Activated T-cell treated with anti-CD3 and anti-CD28 coated beads, Interleukin-2, amount 50 U/mL, for 48 hours (primary cell): ENCODE results near the gene CCDC85C.

ENCODE experiments used
- DNase-seq, 2 experiments: peaks; one replicate each; pipeline ENCODE4 v3.0.0-alpha.2; 2020

The CCDC85C gene

DNA sequence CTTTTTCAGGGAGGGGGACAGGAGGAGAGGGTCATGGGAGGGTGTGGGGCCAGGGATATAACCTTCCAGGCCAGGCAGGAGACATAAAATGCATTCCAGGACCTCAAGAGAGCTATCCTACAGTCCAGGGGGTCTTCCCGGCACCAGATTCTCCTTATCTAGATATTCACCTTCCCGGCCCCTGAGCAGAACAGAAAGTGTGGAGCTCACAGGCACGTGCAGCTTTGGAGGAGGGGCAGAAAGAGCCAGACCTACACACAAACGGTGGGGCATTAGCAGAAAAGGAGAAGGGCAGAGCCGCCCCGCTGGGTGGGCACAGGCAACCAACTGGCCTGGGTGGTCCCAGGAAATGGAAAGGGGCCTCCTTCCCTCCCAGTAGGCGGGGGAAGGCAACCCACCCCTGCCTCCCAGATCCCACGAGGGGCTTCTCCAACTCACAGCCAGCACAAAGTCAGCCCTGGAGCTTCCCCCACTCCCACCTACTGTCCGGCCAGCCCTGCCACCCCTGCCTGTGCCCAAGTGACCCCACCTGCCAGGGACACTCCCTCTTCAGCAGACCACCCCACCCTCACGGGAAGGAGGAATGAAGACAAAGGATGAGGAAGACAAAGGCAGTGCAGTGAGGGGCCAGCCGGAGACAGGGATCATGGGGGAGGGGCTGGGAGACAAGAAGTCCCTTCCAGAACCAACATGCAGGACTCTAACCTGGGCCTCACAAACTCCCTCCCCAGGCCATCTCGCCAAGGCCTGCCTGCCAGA is 33.3 kb downstream of the CCDC85C start:
- DNase-seq, result no peak

DNA sequence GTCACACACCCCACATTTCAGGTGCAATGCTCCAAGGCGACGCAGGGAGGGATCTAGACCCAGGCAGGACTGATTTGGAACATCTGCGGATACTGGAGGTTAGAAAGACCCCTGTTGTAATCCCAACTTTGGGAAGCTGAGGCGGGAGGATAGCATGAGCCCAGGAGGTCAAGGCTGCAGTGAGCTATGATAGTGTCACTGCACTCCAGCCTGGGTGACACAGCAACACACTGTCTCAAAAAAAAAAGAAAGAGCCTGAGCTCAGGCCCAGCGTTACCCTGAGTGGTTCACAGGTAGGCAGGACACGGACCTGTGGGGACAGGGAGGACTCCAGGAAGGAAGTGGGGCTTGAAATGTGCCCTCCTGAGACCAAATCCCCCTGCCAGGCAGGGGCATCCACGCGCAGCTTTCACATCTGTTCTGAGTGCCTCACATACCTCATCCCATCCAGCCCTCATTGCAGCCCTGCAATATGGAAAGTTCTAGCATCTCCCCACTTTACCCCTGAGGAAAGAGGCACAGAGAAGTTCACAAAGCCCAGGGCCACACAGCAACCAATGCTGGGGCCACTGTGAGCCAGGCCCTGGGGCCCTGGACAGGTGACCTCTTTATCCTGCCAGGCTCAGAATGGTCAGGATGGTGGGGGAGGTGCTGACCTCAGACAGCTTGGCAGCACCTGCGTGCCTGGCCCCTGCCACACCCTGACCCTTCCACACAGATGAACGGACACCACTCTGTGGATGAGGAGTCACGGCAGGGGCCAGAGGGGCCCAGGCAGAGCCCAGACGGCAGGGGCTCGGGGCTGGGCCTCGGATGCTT is 34.1 kb downstream of the CCDC85C start:
- no peak for DNase-seq

- no peak for DNase-seq
These were observed 35.1 kb downstream of the CCDC85C start for GRCh38 chr14:99568567-99569560.

GRCh38 chr14:99566390-99567354 is 37.3 kb downstream of the CCDC85C start:
- DNase-seq, result no peak

GRCh38 chr14:99566009-99566389 is 38.0 kb downstream of the CCDC85C start:
- no peak for DNase-seq

DNA sequence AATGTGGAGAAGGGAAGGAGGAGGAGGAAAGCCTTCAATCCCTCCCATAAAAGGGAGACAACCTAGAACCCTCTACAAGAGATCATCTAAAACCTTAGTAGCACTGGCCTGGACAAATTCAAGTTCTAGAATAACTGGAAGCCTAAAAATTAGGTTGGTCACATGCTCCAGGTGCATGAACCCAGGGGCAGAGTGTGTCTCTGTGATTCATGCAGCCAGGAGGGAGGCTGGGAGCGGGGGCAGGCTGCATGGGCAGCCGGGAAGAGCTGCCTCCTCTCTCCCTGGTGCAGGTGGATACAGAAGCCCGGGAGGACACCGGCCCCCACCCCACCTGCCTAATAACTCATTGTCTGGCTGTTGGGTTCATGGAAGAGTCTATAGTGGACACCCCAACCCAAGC is 38.6 kb downstream of the CCDC85C start:
- no peak for DNase-seq

DNA sequence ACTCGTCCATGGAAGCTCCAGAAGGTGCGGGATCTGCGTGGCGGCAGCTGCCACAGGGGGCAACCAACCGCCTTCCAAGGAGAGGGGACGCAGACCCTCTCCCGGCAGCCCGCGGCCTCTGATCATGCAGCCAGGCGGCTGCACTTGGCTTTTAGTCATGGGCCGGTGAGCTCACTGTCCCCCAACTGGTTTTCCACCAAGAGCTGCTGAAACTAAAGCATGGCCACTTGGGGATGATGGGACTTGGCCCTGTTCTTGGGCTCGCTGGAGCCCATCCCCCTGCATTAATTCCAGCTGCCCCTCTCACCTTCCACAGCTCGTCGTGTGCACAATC is 39.1 kb downstream of the CCDC85C start:
- DNase-seq, result no peak

GRCh38 chr14:99564256-99564925 is 39.6 kb downstream of the CCDC85C start:
- DNase-seq, result no peak

GRCh38 chr14:99563749-99564129 is 40.3 kb downstream of the CCDC85C start:
- DNase-seq, result no peak

GRCh38 chr14:99562856-99563748 is 40.9 kb downstream of the CCDC85C start:
- no peak for DNase-seq

DNA sequence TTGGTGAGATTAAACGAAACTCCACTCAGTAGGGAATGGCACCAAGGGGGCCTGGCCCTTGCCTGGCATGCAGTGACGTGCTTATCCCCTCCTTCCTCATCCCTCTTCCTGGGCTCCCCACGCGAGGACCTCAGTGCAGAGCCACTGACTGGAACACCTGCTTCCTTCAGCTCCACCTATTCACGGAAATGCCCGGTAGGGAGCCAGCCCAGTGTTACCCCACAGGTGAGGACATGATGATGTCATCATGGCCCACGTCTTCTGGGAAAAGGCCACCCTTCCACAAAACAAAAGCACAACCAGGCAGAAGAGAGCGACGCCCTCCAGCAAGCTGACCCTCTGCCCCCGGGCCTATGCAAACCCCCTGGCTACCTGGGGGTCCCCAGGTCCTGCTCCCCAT is 42.1 kb downstream of the CCDC85C start:
- DNase-seq, result no peak

DNA sequence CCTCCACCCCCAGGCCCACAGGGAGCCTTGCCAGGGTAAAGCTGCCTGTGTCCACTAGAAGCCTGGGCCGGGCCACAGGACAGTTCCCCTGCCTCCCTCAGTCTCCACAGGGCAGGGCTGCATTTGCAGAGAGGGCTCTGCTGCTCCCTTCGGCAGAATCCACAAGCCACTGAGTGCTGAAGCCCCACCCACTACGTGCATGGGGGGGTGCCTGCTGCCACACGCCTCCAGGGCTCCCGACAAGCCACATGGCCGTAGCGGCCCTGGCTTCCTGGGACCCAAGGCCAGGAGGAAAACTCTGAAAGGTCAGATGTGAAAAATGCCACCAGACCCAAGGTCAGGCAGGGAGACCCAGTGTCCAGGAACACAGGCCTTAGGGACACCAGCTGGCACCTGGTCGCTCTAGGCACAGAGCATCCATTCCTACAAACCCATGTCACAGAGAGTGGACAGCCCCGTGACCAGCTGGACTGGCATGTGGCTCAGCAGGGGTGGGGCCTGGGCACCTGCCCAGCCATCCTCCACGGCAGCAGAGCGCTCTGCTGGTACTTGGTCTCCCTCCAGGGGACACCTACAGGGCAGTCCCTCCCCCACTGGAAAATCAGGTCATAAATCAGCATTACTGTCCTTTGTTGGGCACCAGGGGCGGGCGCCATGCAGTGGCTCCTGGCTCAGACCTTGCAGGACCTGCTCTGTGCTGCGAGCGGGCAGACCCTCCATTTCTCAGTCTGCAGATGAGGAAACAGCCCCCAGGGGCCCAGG is 42.9 kb downstream of the CCDC85C start:
- no peak for DNase-seq

- no peak for DNase-seq
These were observed 43.6 kb downstream of the CCDC85C start for GRCh38 chr14:99560403-99560802.

- DNase-seq, result no peak
These were observed 44.6 kb downstream of the CCDC85C start for GRCh38 chr14:99559286-99559990.

GRCh38 chr14:99556134-99556791 is 47.7 kb downstream of the CCDC85C start:
- no peak for DNase-seq

DNA sequence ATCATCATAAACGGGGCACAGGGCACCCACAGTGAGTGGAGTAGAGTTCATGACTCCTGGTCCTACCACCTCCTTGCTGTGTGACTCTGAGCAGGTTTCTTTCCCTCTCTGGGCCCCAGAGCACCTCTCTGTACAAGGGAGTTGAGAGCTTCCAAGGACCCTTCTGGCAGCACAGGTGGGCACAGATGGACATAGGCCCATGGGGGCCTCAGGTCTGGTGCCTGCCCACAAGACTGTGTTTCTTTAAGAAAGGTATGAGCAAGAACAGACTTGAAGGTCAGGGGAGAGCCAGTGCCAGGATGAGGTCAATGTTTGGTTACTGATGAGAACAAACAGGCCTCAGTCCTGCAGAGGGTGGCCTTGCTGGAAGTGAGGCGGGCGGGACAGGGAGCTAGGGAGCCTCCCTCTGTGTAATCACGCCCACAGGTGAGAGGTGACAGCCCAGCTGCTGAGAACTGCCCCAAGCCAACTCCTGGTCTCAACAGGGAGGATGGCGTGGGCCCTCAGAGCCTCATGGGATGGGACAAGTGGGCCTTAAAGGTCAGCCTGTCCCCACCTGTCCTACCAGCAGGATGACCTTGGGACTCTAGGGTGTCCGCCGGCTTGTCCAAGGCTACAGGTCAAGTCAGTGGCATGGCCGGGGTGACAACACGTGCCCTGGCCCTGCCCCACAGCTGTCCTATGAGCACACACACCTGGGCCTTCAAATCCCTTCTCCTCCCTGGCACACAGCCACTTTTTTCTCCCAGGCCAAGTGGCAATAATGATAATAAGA is 49.1 kb downstream of the CCDC85C start:
- no peak for DNase-seq

DNA sequence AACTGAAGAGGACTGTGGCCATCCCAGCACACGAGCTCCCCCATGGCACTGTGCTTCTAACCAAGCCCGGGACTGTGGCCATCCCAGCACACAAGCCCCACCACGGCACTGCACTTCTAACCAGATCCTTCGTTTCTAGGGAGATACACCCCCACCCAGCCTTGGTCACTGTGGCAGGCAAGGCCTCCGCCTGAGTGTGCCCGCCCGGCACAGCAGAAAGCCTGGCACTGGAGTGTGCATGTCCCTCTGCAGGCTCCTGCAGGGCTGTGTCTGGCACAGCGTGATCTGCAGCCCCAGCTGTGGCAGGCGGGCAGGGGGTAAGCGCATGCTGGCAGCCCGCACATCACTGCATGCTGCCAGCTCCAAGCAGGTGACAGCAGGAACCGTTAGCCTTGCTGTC is 49.8 kb downstream of the CCDC85C start:
- no peak for DNase-seq
